GM21528 (cell line): ENCODE measurements around the gene RAD18.

Source experiments
- ATAC-seq: cut with Tn5 transposase; IDR thresholded peaks from one replicate; pipeline ENCODE4 v1.9.1; 2021; ENCODE audit warnings: mild to moderate bottlenecking, moderate library complexity; ENCODE audit not compliant: unreplicated experiment, low FRiP score

The RAD18 gene, protein sequence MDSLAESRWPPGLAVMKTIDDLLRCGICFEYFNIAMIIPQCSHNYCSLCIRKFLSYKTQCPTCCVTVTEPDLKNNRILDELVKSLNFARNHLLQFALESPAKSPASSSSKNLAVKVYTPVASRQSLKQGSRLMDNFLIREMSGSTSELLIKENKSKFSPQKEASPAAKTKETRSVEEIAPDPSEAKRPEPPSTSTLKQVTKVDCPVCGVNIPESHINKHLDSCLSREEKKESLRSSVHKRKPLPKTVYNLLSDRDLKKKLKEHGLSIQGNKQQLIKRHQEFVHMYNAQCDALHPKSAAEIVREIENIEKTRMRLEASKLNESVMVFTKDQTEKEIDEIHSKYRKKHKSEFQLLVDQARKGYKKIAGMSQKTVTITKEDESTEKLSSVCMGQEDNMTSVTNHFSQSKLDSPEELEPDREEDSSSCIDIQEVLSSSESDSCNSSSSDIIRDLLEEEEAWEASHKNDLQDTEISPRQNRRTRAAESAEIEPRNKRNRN

DNA sequence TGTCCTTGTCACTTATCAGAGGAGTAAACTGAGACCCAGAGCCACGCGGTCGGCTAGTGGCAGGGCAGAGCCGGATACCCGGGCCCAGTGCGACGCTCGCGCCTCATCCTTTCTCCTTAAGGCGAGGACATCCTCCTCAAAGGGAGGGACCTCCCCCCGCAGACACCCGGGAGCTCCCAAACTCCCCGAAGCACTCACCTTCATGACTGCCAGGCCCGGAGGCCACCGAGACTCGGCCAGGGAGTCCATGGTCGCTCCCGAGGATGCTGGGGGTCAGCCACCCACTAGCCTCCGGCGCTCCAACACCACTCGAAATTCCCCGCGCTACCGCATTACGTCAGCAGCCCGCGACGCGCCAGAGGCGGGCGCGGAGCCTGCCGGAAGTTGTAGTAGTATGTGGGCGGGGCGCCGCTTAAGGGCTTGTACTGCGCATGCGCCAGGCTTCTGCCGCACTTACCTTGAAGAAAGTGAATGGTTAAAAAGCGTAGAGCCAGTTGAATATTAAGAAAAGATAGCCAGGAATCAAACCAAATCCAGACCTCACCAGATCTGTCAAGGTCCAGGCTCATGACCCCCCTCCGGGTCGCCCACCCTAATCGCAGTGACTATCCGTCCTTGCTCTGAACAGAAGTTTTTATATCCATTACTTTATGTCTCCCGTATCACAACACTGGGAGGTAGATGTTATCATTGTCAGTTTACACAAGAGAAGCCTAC is at the start of gene RAD18:
RAD18 (minus strand) TSS at position 336 of the 717 bp plus-strand sequence; CDS start at position 249, 87 bp downstream.
- peak; percentile 91 for ATAC-seq

DNA sequence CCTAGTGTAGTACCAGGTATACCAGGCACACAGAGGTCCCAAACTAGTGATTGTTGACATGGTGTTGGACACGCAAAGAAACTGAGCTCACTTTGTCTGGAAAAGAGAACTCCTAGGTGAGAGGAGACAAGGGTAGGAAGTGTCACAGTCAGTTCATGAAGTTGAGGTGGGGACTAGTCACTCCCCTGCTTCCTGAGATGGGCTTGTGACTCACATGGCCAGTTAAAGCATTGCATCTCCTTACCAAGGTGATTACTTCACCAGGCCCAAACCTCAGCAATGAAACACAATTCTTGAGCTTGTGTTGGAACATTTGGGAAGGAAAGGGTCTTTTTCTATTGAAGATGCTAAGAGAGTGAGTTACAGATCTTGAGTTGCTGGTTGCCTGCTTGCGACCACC is 49.2 kb upstream of the RAD18 start:
- ATAC-seq = no peak

DNA sequence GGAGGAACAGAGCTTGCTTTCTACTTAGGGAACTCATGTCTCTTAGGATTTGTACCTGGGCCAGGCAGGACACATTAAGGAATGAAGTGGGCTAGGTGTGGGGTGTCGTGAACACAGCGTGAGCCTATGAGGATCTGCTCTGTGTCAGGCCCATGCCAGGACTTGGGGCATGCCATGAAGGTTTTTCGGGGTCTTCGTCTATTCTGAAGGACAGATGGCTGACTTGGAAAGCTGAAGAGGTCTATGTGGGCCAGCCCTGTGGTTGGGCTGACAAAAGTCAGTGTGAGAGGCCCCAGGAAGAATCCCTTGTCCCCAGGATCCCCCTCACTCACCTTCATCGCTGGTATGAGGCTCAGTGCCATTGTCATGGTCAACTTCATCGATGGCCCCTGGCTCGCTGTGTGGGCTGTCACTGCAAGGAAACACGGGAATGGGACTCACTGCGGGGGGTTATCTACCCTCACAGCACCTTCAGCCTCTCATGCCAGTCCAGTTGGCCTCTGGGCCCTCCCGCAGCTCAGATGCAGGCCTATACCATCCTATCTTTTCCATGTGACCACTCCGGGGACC is 46.8 kb upstream of the RAD18 start:
- ATAC-seq = no peak

DNA sequence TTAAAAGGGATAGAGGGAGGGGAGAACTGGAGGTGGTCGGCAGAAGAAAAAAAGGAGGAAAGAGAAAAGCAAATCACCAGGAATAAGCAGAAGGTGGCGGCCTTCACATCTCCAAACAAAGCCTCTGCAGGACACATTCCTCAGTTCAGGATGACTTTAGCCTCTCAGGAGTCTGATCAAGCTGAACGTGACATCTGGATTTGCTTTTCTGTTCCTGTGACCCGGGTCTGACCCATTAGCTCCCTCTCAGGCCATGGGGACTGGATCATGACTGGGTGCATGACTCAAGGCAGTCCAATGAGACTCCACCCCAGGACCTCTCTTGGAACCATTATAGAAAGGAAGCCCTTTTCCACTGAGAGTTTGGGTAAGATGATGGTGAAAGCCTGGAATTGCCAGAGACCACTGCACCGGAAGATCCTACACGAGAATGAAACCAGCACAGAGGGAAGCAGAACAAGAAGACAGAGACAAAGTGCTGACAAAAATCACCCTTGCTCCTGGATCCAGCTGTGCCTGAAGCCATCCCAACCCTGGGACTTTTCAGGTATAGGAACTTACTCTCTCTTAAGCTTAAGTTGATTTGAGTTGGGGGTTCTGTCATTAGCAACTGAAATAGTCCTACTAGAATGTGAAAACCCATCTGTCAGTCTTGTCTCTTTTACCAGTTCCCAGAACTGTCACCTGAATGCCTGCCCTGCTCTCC is 45.4 kb upstream of the RAD18 start:
- ATAC-seq = no peak

DNA sequence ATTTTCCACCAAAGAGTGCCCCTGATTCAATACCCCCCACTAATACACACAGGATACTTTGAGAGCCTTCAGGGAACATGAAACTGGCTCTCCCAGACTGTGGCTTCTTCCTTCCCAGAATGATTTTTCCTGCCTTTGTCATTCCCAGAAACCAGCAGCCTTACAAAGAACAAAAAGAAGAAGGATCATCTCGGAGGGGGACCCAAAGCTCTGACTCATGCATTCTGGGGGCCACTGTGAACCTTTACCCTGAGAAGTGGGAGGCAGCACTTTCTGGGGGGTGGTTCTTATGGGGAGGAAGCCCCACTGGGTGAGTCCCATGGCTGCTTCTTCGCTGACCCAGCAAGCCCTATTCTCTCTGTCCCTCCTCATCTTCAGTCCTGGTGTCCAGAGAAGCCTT is 44.7 kb upstream of the RAD18 start:
- ATAC-seq = no peak

DNA sequence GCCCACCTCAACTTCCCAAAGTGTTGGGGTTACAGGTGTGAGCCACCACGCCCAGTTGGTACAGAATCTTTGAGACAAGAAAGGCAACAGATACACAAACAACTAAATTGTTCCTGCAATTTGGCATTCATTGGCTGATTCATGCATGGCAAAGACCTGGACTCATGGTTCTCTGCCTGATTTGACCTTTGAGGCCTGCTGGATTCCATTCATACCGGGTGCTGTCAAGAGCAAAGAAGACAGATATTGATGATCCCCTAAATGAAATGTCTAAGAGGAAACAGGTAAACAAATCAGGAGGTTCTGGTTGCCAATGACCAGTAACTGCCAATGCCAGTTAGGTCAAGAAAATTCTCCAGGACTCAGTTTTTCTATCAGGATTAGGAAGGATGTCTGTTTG is 43.9 kb upstream of the RAD18 start:
- no peak for ATAC-seq

DNA sequence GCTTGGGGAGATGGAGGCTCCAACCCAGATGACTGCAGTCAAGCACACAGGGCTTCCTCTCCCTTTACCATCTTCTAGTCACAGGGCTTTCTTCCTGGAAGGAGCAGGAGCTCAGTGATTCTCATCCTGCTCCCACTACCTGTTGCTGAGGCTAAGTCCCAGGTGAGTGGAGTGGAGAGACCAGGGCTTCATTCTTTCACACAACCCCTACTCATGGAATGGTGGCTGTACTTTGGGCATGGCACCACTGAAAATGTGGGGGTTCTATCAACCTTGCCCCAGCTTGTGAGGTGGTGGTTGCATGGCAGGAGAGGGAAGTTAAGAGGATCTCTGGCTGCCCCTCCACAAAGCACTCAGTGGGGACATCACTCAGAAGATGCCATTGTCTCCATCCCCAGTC is 36.8 kb upstream of the RAD18 start:
- no peak for ATAC-seq

DNA sequence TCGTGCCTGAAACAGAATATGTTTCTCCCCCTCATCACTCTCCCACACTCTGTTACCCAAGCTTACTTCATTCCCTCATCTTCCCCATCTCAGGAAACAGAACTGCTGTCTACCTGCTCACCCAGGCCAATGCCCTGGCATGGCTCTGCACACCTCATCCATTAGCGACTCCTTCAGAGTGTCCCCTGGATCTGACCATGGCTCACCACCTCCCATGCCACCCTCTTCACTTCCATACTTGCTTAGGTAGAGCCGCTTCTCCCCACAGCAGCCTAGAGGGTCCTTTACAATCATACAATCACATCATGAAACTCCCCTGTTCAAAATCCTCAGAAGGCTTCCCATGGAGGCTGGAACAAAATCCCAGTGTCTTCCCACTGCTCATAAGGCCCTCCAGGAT is 33.9 kb upstream of the RAD18 start:
- no peak for ATAC-seq

DNA sequence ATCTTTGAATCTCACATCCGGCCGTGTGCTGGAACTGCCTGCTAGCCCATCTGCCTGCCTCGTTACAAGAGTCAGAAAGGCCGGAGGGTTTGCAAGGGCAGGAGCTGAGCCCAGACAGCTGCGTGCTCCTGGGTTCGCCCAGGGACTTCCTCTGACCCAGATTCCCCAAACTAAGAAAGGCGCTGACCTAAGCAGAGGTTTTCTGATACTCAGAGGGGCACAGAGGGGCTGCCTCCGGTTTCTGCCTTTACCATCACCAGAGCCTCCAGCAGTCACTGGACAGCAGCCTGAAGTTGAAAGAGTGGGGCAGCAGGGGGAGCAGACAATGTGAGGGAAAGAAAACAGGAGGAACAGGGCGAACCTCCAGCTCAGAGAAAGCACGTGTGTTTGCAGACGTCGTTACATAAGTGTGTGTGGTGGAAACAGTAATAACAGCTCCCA is 33.4 kb upstream of the RAD18 start:
- no peak for ATAC-seq

DNA sequence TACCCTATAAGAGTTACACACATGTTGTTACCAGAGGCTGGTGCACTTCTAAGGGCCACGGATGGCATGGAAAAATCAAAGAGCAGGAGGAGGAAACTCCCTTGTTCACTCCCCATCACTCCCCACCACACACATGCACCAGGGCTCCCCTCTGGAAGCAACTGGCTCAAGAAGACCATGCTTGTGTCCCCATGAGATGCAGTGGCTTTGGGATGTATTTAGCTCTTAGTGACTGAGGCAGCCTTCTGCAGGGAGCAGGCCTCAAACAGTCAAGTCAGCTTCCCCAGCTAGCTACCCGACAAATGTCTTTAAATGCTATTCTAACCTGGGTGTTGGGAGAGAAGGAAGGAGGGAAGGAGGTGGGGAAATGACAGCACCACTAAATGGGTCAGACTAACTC is 32.9 kb upstream of the RAD18 start:
- no peak for ATAC-seq

DNA sequence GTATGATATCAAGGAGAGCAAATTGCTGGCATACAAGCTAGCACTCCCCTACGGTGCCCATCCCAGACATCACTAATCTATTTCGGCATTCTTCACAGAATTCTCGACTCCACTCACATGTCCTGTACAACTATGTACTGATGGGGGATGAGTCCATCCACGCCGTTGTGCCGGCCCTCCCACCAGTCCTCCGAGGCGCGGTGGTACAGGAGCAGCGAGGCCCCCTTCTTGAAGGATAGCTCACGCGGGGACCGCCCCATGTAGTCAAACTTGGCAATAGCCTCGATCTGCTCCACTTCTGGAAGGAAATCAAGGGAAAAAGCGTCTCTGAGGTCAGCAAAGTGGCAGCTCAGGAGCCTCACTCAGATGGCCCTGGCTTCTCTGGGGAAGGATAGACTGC is 31.0 kb upstream of the RAD18 start:
- no peak for ATAC-seq

DNA sequence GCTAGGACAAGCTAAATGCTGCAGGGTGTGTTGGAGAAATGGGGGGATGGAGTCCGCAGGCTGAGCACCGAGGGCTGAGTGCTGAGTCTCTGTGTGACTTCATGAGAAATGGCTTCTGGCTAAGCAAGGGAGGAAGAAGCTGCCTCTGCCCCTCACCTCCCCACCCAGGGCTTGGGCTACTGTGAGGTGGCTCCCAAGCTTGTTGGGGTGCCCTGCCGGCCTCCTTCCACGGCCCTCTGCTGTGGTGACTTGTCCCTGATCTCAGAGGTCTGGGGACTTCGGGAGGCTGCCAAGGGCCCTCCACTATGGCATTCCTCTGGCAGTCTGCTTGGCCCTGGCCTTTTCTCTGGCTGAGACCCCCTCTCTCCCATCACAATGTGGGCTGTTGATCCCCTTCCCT is 30.1 kb upstream of the RAD18 start:
- no peak for ATAC-seq

DNA sequence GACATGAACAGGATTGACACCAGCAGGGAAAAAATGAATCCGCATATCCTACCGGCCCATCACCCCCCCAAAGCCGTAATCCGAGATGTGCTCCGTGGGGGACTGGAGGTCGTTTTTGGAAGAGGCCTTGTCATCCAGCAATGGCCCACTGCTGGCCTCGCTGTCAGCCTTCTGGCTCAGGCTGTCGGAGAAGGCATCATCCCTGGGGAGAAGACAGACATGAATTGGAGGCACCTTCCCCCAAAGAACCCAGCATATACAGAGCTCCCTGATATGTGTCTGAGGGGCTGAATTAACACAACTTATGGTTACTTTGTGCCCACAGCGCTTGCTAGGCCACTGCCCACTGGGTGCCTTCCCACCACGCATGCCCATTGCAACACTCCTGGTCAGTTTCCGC is 29.6 kb upstream of the RAD18 start:
- no peak for ATAC-seq

DNA sequence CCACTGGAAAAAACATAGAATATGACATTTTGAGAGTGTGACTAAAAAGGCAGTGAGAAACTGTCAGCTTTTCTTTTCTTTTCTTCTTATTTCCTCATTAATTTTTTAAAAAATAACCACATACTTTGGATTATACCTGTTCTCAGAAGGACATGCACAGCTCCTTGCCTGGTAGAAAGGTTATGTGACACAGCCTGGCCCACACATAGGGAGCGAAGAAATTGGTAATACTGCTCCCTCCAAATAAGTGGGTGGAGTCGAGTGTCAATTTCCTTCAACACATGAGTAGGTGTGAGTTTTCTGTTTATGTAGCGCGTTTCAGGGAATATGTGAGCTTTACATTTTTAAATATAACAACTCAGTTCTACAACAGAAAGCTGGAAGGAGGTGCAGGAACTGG is 28.9 kb upstream of the RAD18 start:
- no peak for ATAC-seq

DNA sequence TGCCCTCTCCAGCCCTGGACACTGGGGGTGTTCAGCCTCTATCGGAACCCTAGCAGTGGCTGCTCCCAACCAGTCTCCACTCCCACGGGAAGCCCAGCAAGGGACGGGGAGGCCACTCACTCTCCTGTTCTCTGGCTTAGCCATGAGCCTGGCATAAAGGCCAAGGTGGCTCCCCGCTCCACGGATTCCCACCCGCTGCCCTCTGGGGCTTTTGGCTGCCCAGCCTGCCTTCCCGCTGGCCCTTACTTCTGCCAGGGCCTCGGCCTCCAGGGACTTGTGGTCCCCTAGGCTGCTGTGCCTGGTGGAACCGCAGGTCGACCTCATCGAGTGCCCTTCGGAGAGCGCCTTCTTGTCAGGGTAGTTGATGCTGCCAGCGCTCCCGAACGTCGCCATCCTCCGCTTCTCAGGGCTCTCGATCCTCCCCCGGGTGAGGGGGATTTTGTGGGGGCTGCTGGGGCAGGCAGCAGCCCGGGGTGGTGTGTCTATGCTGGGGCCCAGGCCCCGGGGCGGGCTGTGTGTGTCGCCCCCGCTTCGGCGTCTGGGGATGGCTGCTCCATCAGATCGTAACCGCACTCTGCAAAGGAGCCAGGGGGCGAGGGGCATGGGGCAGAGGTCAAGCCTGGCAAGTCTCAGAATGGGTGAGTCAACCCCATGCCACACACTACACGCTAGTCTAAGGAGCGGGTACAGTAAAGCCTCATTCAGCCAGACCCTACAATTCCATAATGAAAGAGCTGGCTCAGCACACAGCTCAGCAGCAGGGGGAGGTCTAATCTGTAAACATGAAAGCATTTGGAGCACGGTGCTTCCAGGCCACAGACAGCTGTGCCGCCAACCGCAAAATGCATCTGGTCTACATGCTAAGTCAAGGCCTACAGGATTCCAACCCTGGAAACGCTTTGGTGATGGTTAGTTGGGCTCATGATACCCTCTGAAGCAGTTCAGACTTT is 27.3 kb upstream of the RAD18 start:
- no peak for ATAC-seq

DNA sequence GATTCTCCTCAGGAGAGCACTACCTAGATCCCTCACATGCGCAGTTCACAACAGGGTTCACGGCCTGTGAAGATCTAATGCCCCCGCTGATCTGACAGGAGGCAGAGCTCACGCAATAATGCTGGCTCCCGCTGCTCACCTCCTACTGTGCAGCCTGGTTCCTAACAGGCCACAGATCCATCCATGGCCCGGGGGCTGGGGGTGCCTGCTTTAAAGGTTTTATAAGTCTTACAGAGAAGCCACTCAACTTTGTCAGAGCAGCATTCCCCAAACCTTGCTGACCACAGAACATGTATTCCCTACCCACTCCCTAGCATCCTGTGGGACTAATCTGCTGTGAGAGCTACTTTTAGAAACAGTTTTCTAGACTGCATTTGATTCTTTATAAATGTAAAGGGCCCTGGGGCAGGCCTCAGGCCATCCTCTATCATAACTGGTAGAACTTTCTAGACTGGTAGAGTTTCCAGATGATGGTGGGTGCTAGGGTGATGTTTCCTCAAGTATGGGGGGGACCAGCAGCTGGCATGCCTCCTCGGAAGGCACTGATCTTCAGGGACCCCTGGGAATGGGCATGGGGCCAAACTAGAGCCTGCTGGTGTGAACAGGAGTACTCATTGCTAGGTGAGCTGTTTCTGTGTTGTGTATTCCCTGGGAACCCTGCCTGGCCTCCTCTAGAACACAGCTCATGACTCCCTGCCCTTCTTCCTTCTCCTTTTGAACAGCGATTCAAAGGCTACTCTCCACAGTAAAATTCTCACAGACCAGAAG is 25.7 kb upstream of the RAD18 start:
- ATAC-seq = no peak

DNA sequence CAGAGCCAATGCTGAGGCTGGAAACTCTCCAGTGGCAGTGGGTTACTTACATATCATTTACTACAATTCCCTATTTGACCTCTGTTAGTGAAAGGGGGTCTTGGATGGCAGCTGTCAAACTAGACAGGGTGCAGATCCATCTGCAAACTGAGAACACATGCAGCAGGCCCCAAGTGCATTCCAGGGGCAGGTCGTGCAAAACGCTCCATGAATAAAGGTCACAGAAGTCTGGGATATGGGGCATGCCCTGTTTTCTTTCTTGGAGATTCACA is 25.0 kb upstream of the RAD18 start:
- ATAC-seq = no peak

DNA sequence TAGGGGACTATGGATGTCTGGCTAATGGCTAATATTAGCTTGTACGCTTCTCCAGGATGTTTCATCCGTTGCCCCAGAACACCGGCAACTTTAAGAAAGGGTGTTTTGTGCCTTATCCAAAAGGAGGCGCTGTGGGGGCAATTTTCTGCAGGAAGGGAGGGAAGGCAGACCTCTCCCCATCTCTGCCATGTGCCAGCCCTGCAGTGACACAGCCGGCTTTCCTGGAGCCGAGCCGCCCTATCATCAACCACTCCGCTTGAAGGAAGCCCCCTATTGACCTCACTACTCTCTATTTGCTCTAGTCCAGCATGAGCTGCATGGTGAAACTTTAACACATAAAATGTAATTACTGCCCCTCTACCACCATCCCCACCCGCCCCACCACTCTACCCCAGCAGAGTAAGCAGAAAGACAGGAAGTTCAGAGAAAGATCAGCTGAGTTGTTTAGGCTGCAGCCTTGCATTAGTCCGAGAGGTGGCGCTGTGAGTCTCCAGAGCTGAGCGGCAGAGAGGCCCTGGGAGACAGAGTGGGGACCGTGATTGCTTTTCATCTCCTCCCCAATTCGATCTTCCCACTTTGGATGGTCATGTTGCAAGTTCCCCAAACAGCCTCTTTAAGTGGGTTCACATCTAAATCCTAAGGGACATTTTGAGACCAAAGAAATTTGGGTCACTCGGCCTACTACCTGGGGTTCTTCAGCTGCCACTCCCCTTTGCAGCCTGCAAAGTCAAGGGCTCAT is 24.5 kb upstream of the RAD18 start:
- peak; percentile 71 for ATAC-seq

DNA sequence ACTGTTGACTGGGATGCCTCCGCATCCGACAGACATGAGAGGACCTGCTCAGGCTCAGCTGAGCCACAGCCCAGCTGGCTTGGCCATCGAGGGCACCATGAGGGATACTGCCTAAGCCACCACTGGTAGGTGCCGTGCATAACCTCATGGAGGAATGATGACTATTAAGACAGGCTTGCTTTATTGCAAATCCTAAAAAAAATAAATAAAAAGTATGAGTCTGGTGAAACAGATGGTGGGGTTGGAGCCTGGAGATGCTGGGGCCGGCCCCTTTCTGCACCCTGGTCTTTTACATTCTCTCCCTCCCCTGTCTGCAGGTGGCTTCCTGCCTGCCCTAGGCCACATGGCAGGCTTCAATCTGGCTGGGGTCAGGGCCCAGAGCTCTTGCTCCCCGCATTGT is 24.0 kb upstream of the RAD18 start:
- ATAC-seq = no peak
